NCI-H146 (cell line): Measurements from ENCODE around the gene CDCP2.

ENCODE experiments used
- DNase-seq: peaks from one replicate; lab custom pipeline; 2025; lab: John Stamatoyannopoulos, UW

CDCP2 gene

GRCh38 chr1:54152696-54153095 lies at the start of gene CDCP2:
Gene CDCP2 (minus strand): TSS chr1:54153000. CDS start chr1:54152922, 78 bp downstream.
- DNase-seq = no peak

GRCh38 chr1:54200519-54200997 lies 47.8 kb upstream of the CDCP2 start:
- no peak for DNase-seq

GRCh38 chr1:54199765-54200518 lies 47.1 kb upstream of the CDCP2 start, which contains the start of the genes CYB5RL and MRPL37:
Gene CYB5RL (minus strand): TSS chr1:54200030. CDS start chr1:54195616, 4,414 bp downstream.
Gene MRPL37 (plus strand): TSS chr1:54200167. CDS start chr1:54200244, 77 bp downstream.
- peak; percentile 98 for DNase-seq

- DNase-seq = peak; percentile 57
These were observed 46.5 kb upstream of the CDCP2 start for GRCh38 chr1:54199151-54199764.

GRCh38 chr1:54193453-54193852 lies 40.7 kb upstream of the CDCP2 start:
- no peak for DNase-seq

GRCh38 chr1:54191525-54191924 lies 38.7 kb upstream of the CDCP2 start:
- DNase-seq = no peak

GRCh38 chr1:54190526-54190925 lies 37.7 kb upstream of the CDCP2 start:
- DNase-seq = no peak

- DNase-seq = no peak
These were observed 35.5 kb upstream of the CDCP2 start for GRCh38 chr1:54188291-54188690.

GRCh38 chr1:54186056-54186455 lies 33.3 kb upstream of the CDCP2 start:
- no peak for DNase-seq

- DNase-seq = peak; percentile 23
These were observed 28.0 kb upstream of the CDCP2 start for GRCh38 chr1:54180701-54181360.

GRCh38 chr1:54178296-54179070 lies 25.7 kb upstream of the CDCP2 start:
- DNase-seq = no peak

- no peak for DNase-seq
These were observed 24.9 kb upstream of the CDCP2 start for GRCh38 chr1:54177726-54178125.

- peak; percentile 6 for DNase-seq
These were observed 24.0 kb upstream of the CDCP2 start for GRCh38 chr1:54176621-54177327.

GRCh38 chr1:54174106-54174505 lies 21.3 kb upstream of the CDCP2 start:
- no peak for DNase-seq

- DNase-seq = peak; percentile 53
These were observed 20.9 kb upstream of the CDCP2 start for GRCh38 chr1:54173681-54174080.

GRCh38 chr1:54172614-54173599 lies 20.1 kb upstream of the CDCP2 start:
- DNase-seq = no peak

GRCh38 chr1:54171606-54172005 lies 18.8 kb upstream of the CDCP2 start:
- DNase-seq = no peak

- no peak for DNase-seq
These were observed 18.2 kb upstream of the CDCP2 start for GRCh38 chr1:54171016-54171415.

GRCh38 chr1:54169068-54169467 lies 16.3 kb upstream of the CDCP2 start:
- DNase-seq = no peak
